ENCODE results near the gene KCNJ12.
"Not testable (repeated sequence)": the region's sequence is repeated elsewhere in the genome, so short reads cannot be mapped to it uniquely, and the experiment has no call there.

DNA sequence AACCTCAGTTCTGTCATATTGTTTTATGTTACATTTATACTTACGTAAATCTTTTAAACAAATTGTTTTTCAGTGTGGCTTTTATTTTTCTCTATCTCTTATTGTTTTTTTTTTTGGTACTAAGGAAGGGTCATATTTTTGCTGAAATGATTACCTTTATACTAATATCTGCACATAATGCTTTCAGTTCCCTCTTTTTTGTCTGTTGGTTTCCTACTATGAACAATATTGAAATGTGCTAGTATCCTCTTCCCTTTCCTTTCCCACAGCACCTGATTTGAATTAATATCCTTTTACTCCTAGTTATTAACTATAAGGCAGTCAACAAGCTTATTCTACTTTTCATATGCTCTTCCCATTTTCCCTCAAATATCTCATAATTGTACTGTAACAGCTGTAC is 48.2 kb upstream of the KCNJ12 start:
- TF ChIP-seq, protein P1, sequence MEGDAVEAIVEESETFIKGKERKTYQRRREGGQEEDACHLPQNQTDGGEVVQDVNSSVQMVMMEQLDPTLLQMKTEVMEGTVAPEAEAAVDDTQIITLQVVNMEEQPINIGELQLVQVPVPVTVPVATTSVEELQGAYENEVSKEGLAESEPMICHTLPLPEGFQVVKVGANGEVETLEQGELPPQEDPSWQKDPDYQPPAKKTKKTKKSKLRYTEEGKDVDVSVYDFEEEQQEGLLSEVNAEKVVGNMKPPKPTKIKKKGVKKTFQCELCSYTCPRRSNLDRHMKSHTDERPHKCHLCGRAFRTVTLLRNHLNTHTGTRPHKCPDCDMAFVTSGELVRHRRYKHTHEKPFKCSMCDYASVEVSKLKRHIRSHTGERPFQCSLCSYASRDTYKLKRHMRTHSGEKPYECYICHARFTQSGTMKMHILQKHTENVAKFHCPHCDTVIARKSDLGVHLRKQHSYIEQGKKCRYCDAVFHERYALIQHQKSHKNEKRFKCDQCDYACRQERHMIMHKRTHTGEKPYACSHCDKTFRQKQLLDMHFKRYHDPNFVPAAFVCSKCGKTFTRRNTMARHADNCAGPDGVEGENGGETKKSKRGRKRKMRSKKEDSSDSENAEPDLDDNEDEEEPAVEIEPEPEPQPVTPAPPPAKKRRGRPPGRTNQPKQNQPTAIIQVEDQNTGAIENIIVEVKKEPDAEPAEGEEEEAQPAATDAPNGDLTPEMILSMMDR (conservative IDR thresholded peaks at IDR 0.05; ENCODE audit: low read depth, low read length) = not testable (repeated sequence)
- TF ChIP-seq EZH2 (IDR thresholded peaks at IDR 0.05; ENCODE audit: borderline replicate concordance, low read depth, low read length, poor library complexity, severe bottlenecking) = not testable (repeated sequence)
